Keratinocyte (primary cell): Measurements from ENCODE around the gene CYP11A1.

Source experiments
- EZH2 ChIP-seq: IDR thresholded peaks from one replicate; pipeline ENCODE4 v1.6.1; 2012; ENCODE audit warnings: inconsistent platforms, mild to moderate bottlenecking, low read length, moderate library complexity
- TF ChIP-seq, protein P1 (sequence below), 3 experiments: IDR thresholded peaks in 1 of 3; conservative IDR thresholded peaks in 1 of 3; optimal IDR thresholded peaks in 1 of 3; 2 replicates in 2 of 3; 3 replicates in 1 of 3; pipeline versions ENCODE3 to v1.5.1; 2011; ENCODE audit warnings: low read length in 3 of 3, mild to moderate bottlenecking in 3 of 3, moderate library complexity in 2 of 3, control low read depth in 1 of 3, inconsistent platforms in 1 of 3; ENCODE audit not compliant: insufficient read depth in 2 of 3; ENCODE audit errors: extremely low read depth in 1 of 3

DNA sequence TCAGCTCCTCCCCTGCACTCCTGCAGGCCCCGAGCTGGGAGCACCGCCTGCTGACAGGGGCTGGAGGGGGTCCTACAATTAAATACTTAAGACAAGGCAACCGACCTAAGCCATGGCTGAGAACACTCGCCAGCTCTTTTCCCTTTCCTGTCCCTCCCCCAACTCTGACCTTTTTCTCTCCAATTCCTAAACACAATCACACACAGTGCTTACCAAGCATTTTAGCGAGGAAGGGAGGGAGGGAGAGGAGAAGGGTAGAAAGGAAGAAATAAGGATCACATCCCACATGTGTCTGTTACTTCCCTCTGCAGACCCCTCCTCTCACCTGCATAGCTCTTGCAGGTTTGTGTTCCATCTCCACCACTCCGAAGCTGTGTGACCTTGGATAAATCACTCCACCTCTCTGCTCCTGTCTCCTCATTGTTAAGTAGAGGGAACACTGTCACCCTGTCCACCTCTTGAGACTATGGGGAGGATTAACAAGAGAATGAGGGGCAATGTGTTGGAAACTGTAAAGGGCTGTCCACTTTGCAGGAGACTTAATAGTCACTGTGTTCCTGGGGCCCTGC, 63.6 kb downstream of the CYP11A1 start:
- TF ChIP-seq, protein P1, sequence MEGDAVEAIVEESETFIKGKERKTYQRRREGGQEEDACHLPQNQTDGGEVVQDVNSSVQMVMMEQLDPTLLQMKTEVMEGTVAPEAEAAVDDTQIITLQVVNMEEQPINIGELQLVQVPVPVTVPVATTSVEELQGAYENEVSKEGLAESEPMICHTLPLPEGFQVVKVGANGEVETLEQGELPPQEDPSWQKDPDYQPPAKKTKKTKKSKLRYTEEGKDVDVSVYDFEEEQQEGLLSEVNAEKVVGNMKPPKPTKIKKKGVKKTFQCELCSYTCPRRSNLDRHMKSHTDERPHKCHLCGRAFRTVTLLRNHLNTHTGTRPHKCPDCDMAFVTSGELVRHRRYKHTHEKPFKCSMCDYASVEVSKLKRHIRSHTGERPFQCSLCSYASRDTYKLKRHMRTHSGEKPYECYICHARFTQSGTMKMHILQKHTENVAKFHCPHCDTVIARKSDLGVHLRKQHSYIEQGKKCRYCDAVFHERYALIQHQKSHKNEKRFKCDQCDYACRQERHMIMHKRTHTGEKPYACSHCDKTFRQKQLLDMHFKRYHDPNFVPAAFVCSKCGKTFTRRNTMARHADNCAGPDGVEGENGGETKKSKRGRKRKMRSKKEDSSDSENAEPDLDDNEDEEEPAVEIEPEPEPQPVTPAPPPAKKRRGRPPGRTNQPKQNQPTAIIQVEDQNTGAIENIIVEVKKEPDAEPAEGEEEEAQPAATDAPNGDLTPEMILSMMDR (optimal IDR thresholded peaks at IDR 0.05 in 1 of 3, IDR thresholded peaks at IDR 0.05 in 1 of 3, conservative IDR thresholded peaks at IDR 0.05 in 1 of 3; ENCODE audit: extremely low read depth in 1 of 3, insufficient read depth in 2 of 3, low read length in 3 of 3) = no peak
- TF ChIP-seq EZH2 = no peak
